GM21619 (cell line): ENCODE data around the gene LCTL.

Source experiments
- ATAC-seq: cut with Tn5 transposase; IDR thresholded peaks from one replicate; pipeline ENCODE4 v1.9.1; 2021; ENCODE audit not compliant: unreplicated experiment

The LCTL gene

GRCh38 chr15:66565741-66566144 lies at the start of gene LCTL:
LCTL (minus strand) TSS chr15:66565998; CDS start chr15:66565365, 633 bp downstream.
- no peak for ATAC-seq

- no peak for ATAC-seq
Measured at GRCh38 chr15:66614951-66615760, 49.4 kb upstream of the LCTL start.

- ATAC-seq: no peak
Measured at GRCh38 chr15:66614456-66614855, 48.7 kb upstream of the LCTL start.

- no peak for ATAC-seq
Measured at GRCh38 chr15:66613743-66614142, 47.9 kb upstream of the LCTL start.

GRCh38 chr15:66611257-66612053 lies 45.7 kb upstream of the LCTL start:
- ATAC-seq: no peak

GRCh38 chr15:66609876-66610275 lies 44.1 kb upstream of the LCTL start:
- ATAC-seq: no peak

- no peak for ATAC-seq
Measured at GRCh38 chr15:66608881-66609280, 43.1 kb upstream of the LCTL start.

- no peak for ATAC-seq
Measured at GRCh38 chr15:66608159-66608558, 42.4 kb upstream of the LCTL start.

- no peak for ATAC-seq
Measured at GRCh38 chr15:66603301-66604179, 37.7 kb upstream of the LCTL start.

- no peak for ATAC-seq
Measured at GRCh38 chr15:66601521-66601920, 35.7 kb upstream of the LCTL start.

- ATAC-seq: no peak
Measured at GRCh38 chr15:66600240-66600627, 34.4 kb upstream of the LCTL start.

GRCh38 chr15:66599536-66600239 lies 33.9 kb upstream of the LCTL start:
- no peak for ATAC-seq

- ATAC-seq: no peak
Measured at GRCh38 chr15:66598095-66598815, 32.5 kb upstream of the LCTL start.

- no peak for ATAC-seq
Measured at GRCh38 chr15:66595931-66596545, 30.2 kb upstream of the LCTL start.

- no peak for ATAC-seq
Measured at GRCh38 chr15:66595332-66595731, 29.5 kb upstream of the LCTL start.

GRCh38 chr15:66594836-66595235 lies 29.0 kb upstream of the LCTL start:
- no peak for ATAC-seq

GRCh38 chr15:66594344-66594743 lies 28.5 kb upstream of the LCTL start:
- no peak for ATAC-seq

GRCh38 chr15:66593219-66593780 lies 27.5 kb upstream of the LCTL start:
- no peak for ATAC-seq

GRCh38 chr15:66592505-66593218 lies 26.9 kb upstream of the LCTL start:
- no peak for ATAC-seq
